ENCODE results near the gene RPL28. TPM values are rescaled to one million over a fixed set of nuclear protein-coding genes. Genes with fewer than 3 reads are reported as not detected.

Gene RPL28
- total and polyA plus RNA-seq, 9 donors = 391 to 2,645 (median 2,257) TPM

- Histone ChIP-seq H3K9me3 (no peaks in the 10 kb centered on the region), H3K4me3 (no peak overlapping the region), H3K27me3 (no peaks in the 10 kb centered on the region), H3K27ac (no peak overlapping the region), H3K4me1 (ENCODE audit: insufficient read depth) (no peaks in the 10 kb centered on the region), H3K36me3 (no peaks in the 10 kb centered on the region)
- no peak for DNase-seq
- no peak for TF ChIP-seq POLR2A (IDR thresholded peaks at IDR 0.05)
- no peak for TF ChIP-seq CTCF (IDR thresholded peaks at IDR 0.05)
- no peak for TF ChIP-seq EP300 (IDR thresholded peaks at IDR 0.05)
- intact Hi-C loops (cut with DNase I) = loop anchor here in 2 of 4 donors (10.0 kb wide), 2 partner anchors 89 to 229 kb away; partner anchors contain the start of genes BRSK1 (in 1 of the 2), HSPBP1 (in 1 of the 2) and TNNT1 (in 1 of the 2)
- 11 to 34% (median 15%) methylated on average over 10 to 31 of the region's 31 CpGs for WGBS, 3 donors
These were observed 11.6 kb upstream of the RPL28 start for GRCh38 chr19:55373993-55374757.

DNA sequence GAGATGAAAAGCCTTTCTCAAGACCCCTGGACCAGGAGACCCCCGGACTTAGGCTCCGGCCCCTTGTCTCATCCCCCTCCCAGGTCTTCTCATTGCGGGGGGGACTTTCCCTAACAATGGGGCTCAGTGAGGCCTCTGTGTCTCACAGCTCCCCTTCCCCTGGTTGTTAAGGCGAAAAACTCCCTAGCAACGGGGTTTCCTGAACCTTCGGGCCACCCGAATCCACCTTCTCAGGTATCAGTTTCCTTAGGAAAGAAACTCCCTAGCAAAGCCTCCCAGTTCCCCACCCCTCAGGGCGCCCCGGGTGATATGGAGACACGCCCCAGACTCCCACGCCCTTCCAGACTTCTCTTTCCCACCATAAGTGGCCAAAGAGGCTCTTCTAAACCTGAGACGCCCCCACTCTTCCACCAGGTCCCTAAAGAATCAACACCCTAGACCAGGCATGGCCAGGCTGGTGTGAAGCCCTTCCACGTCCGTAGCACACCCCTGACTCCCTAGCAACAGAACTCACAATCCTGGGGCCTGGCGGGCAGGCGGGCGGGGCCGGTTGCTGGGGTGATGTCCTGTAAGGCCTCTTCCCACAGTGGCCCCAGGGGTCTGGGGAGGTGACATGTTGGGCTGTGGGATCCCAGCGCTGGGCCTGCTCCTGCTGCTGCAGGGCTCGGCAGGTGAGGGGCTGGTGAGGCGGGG is 9.3 kb upstream of the RPL28 start, which contains the start of gene TMEM190:
Gene TMEM190 (plus strand): TSS at position 586 of the 693 bp plus-strand sequence. CDS start 28 bp downstream, at position 614.
- TF ChIP-seq POLR2A (IDR thresholded peaks at IDR 0.05) (no peak), CTCF (IDR thresholded peaks at IDR 0.05) (no peak), EP300 (IDR thresholded peaks at IDR 0.05) (no peak)
- H3K4me3 ChIP-seq = no peak within 1 kb of the TSS
- no peak within 1 kb of the TSS for H3K27ac ChIP-seq
- intact Hi-C loops (cut with DNase I) = loop anchor here in 2 of 4 donors (10.0 kb wide), 2 partner anchors 92 to 232 kb away; partner anchors contain the start of genes BRSK1 (in 1 of the 2), HSPBP1 (in 1 of the 2) and TNNT1 (in 1 of the 2)
- H3K36me3 ChIP-seq = no peaks in the 10 kb centered on the region
- no peaks in the 10 kb centered on the region for H3K9me3 ChIP-seq
- DNase-seq = no peak
- H3K27me3 ChIP-seq = no peaks in the 10 kb centered on the region
- H3K4me1 ChIP-seq (ENCODE audit: insufficient read depth) = no peaks in the 10 kb centered on the region
- 78 to 83% (median 82%) methylated on average over 21 of the region's 21 CpGs for WGBS, 3 donors

DNA sequence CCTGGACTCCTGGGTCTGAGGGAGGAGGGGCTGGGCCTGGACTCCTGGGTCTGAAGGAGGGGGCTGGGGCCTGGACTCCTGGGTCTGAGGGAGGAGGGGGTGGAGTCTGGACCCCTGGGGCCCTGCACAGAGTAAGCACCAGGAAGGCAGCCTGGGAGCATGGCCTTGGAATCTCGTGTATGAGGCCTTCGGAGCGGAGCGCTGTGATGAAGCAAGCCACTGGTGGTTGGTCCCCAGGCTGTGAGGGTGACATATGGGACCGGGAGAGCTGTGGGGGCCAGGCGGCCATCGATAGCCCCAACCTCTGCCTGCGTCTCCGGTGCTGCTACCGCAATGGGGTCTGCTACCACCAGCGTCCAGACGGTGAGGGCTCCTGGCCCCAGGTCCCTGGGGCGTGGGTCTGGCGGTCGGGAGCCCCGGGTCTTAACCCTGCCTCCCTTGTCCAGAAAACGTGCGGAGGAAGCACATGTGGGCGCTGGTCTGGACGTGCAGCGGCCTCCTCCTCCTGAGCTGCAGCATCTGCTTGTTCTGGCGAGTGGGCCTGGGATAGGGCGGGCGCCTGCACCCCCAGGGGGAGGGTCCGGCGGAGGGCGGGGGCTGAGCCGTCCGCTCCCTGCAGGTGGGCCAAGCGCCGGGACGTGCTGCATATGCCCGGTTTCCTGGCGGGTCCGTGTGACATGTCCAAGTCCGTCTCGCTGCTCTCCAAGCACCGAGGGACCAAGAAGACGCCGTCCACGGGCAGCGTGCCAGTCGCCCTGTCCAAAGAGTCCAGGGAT is 8.2 kb upstream of the RPL28 start:
- 8 to 11% (median 11%) methylated on average over 31 to 43 of the region's 43 CpGs for WGBS, 3 donors
- Histone ChIP-seq H3K36me3 (no peaks in the 10 kb centered on the region), H3K27me3 (no peaks in the 10 kb centered on the region), H3K27ac (no peak overlapping the region), H3K4me3 (no peak overlapping the region), H3K9me3 (no peaks in the 10 kb centered on the region), H3K4me1 (ENCODE audit: insufficient read depth) (no peaks in the 10 kb centered on the region)
- no peak for TF ChIP-seq CTCF (IDR thresholded peaks at IDR 0.05)
- TF ChIP-seq EP300 (IDR thresholded peaks at IDR 0.05) = no peak
- no peak for TF ChIP-seq POLR2A (IDR thresholded peaks at IDR 0.05)
- DNase-seq = no peak
- intact Hi-C loops (cut with DNase I) = loop anchor here in 2 of 4 donors (10.0 kb wide), 2 partner anchors 93 to 233 kb away; partner anchors contain the start of genes BRSK1 (in 1 of the 2), HSPBP1 (in 1 of the 2) and TNNT1 (in 1 of the 2)

DNA sequence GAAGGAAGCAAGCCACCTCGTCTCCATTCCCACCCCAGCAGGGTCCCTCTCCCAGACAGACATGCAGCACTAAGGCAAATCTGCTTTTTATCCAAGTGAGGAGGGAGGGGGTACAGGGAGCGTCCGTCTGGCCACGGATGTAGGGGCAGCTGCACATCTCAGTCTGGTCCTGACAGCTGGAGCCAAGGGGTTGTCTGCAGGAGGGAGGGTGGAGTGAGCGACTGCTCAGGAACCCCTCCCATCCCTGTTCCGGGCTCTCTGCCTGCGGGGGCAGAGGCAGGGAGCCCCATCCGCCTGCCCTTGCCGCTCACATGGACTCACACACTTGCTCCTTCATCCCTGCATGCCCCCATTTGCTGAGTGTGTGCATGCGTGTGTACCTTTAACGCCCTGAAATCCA is 6.6 kb upstream of the RPL28 start:
- H3K27ac ChIP-seq = no peak overlapping the region
- intact Hi-C loops (cut with DNase I) = loop anchor here in 2 of 4 donors (10.0 kb wide), 2 partner anchors 94 to 234 kb away; partner anchors contain the start of genes BRSK1 (in 1 of the 2), HSPBP1 (in 1 of the 2) and TNNT1 (in 1 of the 2)
- WGBS, 3 donors = 46 to 64% (median 55%) methylated on average over 11 of the region's 11 CpGs

More for the DNA sequence above, 6.6 kb upstream of the RPL28 start:
- Histone ChIP-seq H3K4me1 (ENCODE audit: insufficient read depth) (peaks cover 2% of the 10 kb centered on the region), H3K9me3 (no peaks in the 10 kb centered on the region), H3K36me3 (no peaks in the 10 kb centered on the region), H3K4me3 (no peak overlapping the region), H3K27me3 (no peaks in the 10 kb centered on the region)
- TF ChIP-seq POLR2A (IDR thresholded peaks at IDR 0.05) (no peak), EP300 (IDR thresholded peaks at IDR 0.05) (no peak), CTCF (IDR thresholded peaks at IDR 0.05) (no peak)
- no peak for DNase-seq

Data from ovary (tissue), 9 donors.